ENCODE measurements around the gene JPH3.
A peak's percentile ranks its signal among the peaks of the same experiment; 100 is the strongest.

GRCh38 chr16:87570938-87571867 lies 31.1 kb upstream of the JPH3 start:
- no peak for TF ChIP-seq POLR2A (IDR thresholded peaks at IDR 0.05)
- TF ChIP-seq CTCF (IDR thresholded peaks at IDR 0.05), result peak in 3 of 4 experiments; percentile 52 to 60 (median 53)
- TF ChIP-seq POLR2AphosphoS5 (IDR thresholded peaks at IDR 0.05), result peak; percentile 48

All from gastroesophageal sphincter (tissue), 3 donors.